Ovary (tissue), 9 donors: ENCODE results near the gene KAT6B. TPM values are rescaled to one million over a fixed set of nuclear protein-coding genes. Genes with fewer than 3 reads are reported as not detected.

Experiments used
- DNase-seq, 5 donors: peaks; one replicate each; pipeline ENCODE4 v3.0.0-alpha.2; 2019 to 2020
- H3K27ac ChIP-seq, 2 donors: fragments of 200-600 bp; one replicate each; pipeline versions ENCODE4 v1.5.1 to v1.8.0; 2019 to 2022
- H3K27me3 ChIP-seq: fragments of 200-600 bp; one replicate; pipeline ENCODE4 v1.8.0; 2022
- H3K36me3 ChIP-seq: fragments of 200-600 bp; sonication (generic); one replicate; pipeline ENCODE4 v1.5.1; 2019
- H3K4me1 ChIP-seq: one replicate; pipeline ENCODE4 v1.8.1; 2013; ENCODE audit warnings: mild to moderate bottlenecking, moderate library complexity; ENCODE audit not compliant: insufficient read depth
- H3K4me3 ChIP-seq: fragments of 200-600 bp; sonication (generic); one replicate; pipeline ENCODE4 v1.5.1; 2017
- H3K9me3 ChIP-seq, 2 donors: fragments of 200-600 bp in 1 of 2; sonication (generic) in 1 of 2; one replicate each; pipeline versions ENCODE4 v1.5.1 to v1.8.1; 2013 to 2019; ENCODE audit warnings: mild to moderate bottlenecking in 1 of 2, moderate library complexity in 1 of 2
- CTCF ChIP-seq, 3 donors: fragments of 450-650 bp in 2 of 3; fragments of 200-600 bp in 1 of 3; IDR thresholded peaks; one replicate each; pipeline versions ENCODE4 v1.5.1 to v1.8.0; 2016 to 2022; ENCODE audit warnings: antibody characterized with exemption in 3 of 3, mild to moderate bottlenecking in 1 of 3
- EP300 ChIP-seq: sonication (generic); formaldehyde crosslinking; IDR thresholded peaks from one replicate; pipeline ENCODE4 v1.6.1; 2017; ENCODE audit warnings: antibody characterized with exemption
- POLR2A ChIP-seq: fragments of 450-650 bp; IDR thresholded peaks from one replicate; pipeline ENCODE4 v1.6.1; 2017; ENCODE audit warnings: antibody characterized with exemption, mild to moderate bottlenecking, moderate library complexity
- WGBS, 3 donors: extraction: QIAGEN DNeasy Blood & Tissue Kit in 1 of 3; methylation state at CpG; one replicate each; pipeline versions ENCODE4 v1.1.5 to v1.1.7; 2013 to 2017; 5-methylcytosine and 5-hydroxymethylcytosine counted together
- intact Hi-C, 4 donors: fragments of 100-400 bp; cut with DNase I; formaldehyde crosslinking; loops; one replicate each; pipeline versions ENCODE4 v1.11.0 to v1.15.1; 2022 to 2023
- polyA plus RNA-seq, 2 donors: library from polyadenylated mRNA; stranded (reverse); fragments of 200-250 nt in 1 of 2; fragments of 350-450 nt in 1 of 2; fragmentation: Illumina TruSeq in 1 of 2; extraction: RNeasy Lipid Tissue Mini Kit (QIAGEN cat#74804) in 1 of 2; gene quantifications; one replicate each; pipeline ENCODE4 v1.2.3, GENCODE V29; 2013 to 2014
- total RNA-seq, 7 donors: library from RNA; depleted of rRNA in 2 of 7; stranded (reverse); fragments of >200 nt in 2 of 7; fragmentation: NEBNext Ultra II Directional in 3 of 7; extraction: Animal tissue kit (Norgen Biotek cat#: 25700) in 3 of 7; gene quantifications; one replicate each; pipeline versions ENCODE4 v1.1.0 to v1.2.4, GENCODE V29; 2016 to 2023
- donor health status: DM: no; HTN: no; CAD: no; lungs with moderate emphysema.
- donor health status: DM: no; HTN: no; CAD: no.
- donor health status: Bipolar disorder and iron deficiency.
- donor health status: DM: yes; HTN: yes; CAD: no.
- donor health status: DM: no; HTN: no; CAD: no.
- donor health status: DM: yes; HTN: yes; CAD: no.

KAT6B gene
- total and polyA plus RNA-seq, 9 donors, result 14.9 to 61.6 (median 49.2) TPM

DNA sequence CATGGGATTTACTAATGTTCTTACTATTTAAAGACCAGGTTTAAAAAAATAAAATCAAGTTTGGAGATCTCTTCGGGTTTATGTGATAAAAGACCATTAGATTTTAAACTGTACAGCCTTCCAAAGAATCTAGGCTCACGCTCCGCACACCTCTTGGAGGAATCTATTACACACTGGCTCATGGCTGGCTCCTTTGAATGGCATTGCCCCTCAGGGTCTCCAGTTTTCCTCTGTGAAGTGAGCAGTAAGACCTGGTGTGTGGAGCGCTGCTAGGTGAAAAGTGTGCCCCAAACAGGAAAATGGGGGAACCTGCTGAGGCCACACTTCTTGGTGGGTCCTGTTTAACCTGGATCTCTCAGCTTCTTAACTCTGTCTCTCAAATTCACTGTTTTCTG, 142.3 kb downstream of the KAT6B start:
- Histone ChIP-seq H3K4me1 (peaks cover 5% of the 10 kb centered on the region), H3K27ac (peak overlapping the region in 1 of 2 donors; percentile 11), H3K36me3 (no peaks in the 10 kb centered on the region), H3K4me3 (no peak overlapping the region), H3K27me3 (no peaks in the 10 kb centered on the region), H3K9me3 (no peaks in the 10 kb centered on the region)
- TF ChIP-seq POLR2A, result no peak
- TF ChIP-seq CTCF (IDR thresholded peaks at IDR 0.05), result no peak
- no peak for TF ChIP-seq EP300
- intact Hi-C loops, result no loop called here
- 70 to 72% (median 71%) methylated on average over 4 of the region's 4 CpGs for WGBS, 3 donors
- DNase-seq, result no peak

GRCh38 chr10:74969093-74969492, 142.7 kb downstream of the KAT6B start:
- Histone ChIP-seq H3K9me3 (no peaks in the 10 kb centered on the region), H3K4me1 (peaks cover 6% of the 10 kb centered on the region), H3K27me3 (no peaks in the 10 kb centered on the region), H3K4me3 (no peak overlapping the region), H3K27ac (no peak overlapping the region), H3K36me3 (no peaks in the 10 kb centered on the region)
- 92 to 93% (median 93%) methylated on average over 2 of the region's 2 CpGs for WGBS, 3 donors
- no peak for DNase-seq
- intact Hi-C loops, result no loop called here
- TF ChIP-seq POLR2A (no peak), EP300 (no peak), CTCF (IDR thresholded peaks at IDR 0.05) (no peak)

DNA sequence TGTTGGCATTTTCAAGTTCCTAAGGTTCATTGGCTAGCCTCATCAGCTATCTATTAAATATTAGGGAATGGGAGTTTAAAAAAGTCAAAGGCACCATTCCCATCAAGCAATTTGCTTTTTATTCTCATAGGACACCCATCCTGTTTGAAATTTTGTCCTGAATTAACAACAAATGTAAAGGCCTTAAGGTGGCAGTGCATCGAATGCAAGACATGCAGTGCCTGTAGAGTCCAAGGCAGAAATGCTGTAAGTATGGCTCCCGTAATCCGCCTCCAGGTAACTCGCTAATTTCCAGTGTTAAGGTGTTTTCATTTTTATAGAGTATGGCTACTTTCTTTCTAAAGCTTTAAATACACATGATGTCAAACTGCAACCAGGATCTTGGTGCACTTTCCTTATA, 143.1 kb downstream of the KAT6B start:
- Histone ChIP-seq H3K27me3 (no peaks in the 10 kb centered on the region), H3K4me1 (peaks cover 8% of the 10 kb centered on the region), H3K36me3 (no peaks in the 10 kb centered on the region)

DNA sequence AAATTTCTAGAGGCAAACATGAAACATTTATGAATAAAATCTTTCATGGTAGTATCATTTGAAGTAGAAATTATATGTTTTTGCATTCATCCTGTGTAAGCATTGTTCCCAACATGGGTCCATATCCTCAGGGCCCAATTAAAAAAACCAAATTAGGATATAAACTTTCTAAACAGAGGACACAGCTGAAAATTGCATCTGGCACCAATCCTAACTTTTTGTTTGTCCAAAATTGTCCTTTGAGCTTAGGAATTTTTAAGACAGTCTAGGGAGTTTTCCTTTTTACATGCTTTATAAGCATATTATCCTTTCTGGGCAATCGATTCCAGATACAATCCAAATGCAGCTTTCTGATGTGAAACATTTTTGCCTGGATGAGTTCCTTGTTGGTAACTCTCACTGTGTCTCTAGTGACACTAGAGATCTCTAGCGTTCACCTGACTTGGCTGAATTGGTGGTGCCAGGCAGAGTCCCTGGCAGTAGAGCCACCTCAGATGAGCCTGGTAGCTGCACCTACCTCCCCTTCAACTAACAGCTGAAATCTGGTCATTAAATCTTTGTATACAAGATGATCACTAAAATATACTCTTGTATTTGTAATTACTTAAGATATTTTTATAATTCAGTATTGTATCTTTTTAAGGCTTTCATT, 147.5 kb downstream of the KAT6B start:
- Histone ChIP-seq H3K27me3 (no peaks in the 10 kb centered on the region), H3K27ac (no peak overlapping the region)

More for the DNA sequence above, 143.1 kb downstream of the KAT6B start:
- Histone ChIP-seq H3K9me3 (no peaks in the 10 kb centered on the region), H3K27ac (no peak overlapping the region), H3K4me3 (no peak overlapping the region)
- TF ChIP-seq EP300 (no peak), CTCF (IDR thresholded peaks at IDR 0.05) (no peak), POLR2A (no peak)
- intact Hi-C loops, result no loop called here
- 95 to 97% (median 96%) methylated on average over 4 of the region's 4 CpGs for WGBS, 3 donors
- DNase-seq, result no peak

More for the DNA sequence above, 147.5 kb downstream of the KAT6B start:
- Histone ChIP-seq H3K9me3 (no peaks in the 10 kb centered on the region), H3K4me1 (peaks cover 8% of the 10 kb centered on the region), H3K36me3 (no peaks in the 10 kb centered on the region), H3K4me3 (no peak overlapping the region)
- DNase-seq, result no peak
- TF ChIP-seq EP300 (no peak), POLR2A (no peak), CTCF (IDR thresholded peaks at IDR 0.05) (no peak)
- 36 to 49% (median 44%) methylated on average over 2 of the region's 2 CpGs for WGBS, 3 donors
- intact Hi-C loops, result no loop called here
